ENCODE results near the gene POU2AF1. TPM values are rescaled to one million over a fixed set of nuclear protein-coding genes. Genes with fewer than 3 reads are reported as not detected.

POU2AF1 gene
- total RNA-seq, 4 donors from 2014 or later: 1.4 to 19.8 (median 2.9) TPM

DNA sequence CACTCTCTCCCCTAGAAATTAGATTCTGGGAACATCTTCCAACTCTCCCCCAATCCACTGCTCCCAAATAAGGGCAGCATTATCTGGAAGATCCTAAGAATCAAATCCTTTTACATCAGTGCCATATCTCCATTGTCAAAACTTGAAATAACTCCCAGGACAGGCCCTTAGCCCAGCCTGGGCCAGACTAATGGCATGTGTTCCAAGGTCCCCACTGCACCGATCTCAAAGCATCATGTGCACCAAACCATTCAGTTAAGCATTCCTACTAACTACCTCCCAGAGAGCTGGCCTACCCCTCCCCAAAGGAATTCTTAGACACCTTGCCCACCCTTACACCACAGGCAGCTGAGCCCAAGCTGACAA lies 44.2 kb upstream of the POU2AF1 start:
- in situ Hi-C loops (cut with MboI; ENCODE audit: low pct_ligation_motif_present in 1 of 4, low pct_unique_long_range_greater_than_20kb in 1 of 4, low sequenced_read_pairs in 3 of 4): loop anchor here in 1 of 4 donors (10.0 kb wide), 1 partner anchor 138 kb away; no protein-coding TSS in a partner anchor
- intact Hi-C loops (cut with DNase I; ENCODE audit: low total_unique reads): no loop called here

DNA sequence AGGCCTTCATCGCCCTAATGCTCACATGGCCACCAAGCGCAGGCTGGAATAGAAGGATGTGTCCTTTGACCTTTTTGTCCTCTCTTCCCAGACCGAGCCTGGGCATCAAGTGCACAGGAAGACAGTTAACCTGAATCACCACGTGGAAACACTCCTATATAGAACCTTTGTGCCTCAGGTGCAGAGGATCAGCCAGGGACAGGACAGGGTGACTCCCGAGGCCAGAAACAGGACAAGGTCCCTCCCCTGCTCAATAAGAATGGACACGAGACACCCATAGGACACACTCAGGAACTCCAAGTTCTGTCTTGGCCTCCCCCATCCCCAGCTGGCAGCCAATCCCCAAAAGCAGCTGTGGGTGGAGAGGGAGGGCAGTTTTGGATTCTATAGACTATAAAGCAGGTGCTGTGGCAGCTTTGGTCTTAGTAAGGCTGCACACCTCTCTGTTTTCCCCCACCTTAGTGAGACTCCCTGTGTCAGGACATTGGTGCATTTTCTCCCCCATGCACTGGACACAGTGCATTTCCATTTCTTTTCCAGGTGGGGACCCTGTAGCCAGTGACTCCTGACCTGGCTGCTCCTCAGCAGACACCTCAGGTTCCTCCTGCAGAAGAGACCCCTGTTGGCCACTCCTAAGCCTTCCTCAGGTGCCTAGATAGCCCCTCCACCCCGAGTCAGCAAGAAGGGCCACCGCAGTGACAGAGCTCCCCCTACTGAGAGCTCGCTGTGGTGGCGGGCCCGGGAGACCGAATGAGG lies 43.6 kb upstream of the POU2AF1 start:
- peaks cover 0 to 37% (median 9%) of the 10 kb centered on the region in 4 donors for H3K4me1 ChIP-seq
- DNase-seq: peak; percentile 77
- no peak for TF ChIP-seq POLR2AphosphoS5 (IDR thresholded peaks at IDR 0.05)
- TF ChIP-seq CTCF (IDR thresholded peaks at IDR 0.05): peak; percentile 62 to 75 (median 71)
- no peaks in the 10 kb centered on the region for H3K9me3 ChIP-seq
- no peak overlapping the region for H3K4me3 ChIP-seq
- peak overlapping the region in 1 of 4 donors; percentile 3 for H3K27ac ChIP-seq
- in situ Hi-C loops (cut with MboI; ENCODE audit: low pct_ligation_motif_present in 1 of 4, low pct_unique_long_range_greater_than_20kb in 1 of 4, low sequenced_read_pairs in 3 of 4): loop anchor here in 1 of 4 donors (10.0 kb wide), 1 partner anchor 138 kb away; no protein-coding TSS in a partner anchor
- 39% methylated on average over 12 of the region's 12 CpGs; no CpG with 5 or more reads in 1 of the 2 donors for WGBS, 2 donors (ENCODE audit: low coverage in 1 of 2)
- intact Hi-C loops (cut with DNase I; ENCODE audit: low total_unique reads): loop anchor here (1.0 kb wide), 1 partner anchor 138 kb away; no protein-coding TSS in a partner anchor
- no peaks in the 10 kb centered on the region for H3K36me3 ChIP-seq
- no peaks in the 10 kb centered on the region for H3K27me3 ChIP-seq

More for the DNA sequence above, 44.2 kb upstream of the POU2AF1 start:
- Histone ChIP-seq H3K4me1 (peaks cover 0 to 32% (median 7%) of the 10 kb centered on the region in 4 donors), H3K9me3 (no peaks in the 10 kb centered on the region), H3K36me3 (no peaks in the 10 kb centered on the region), H3K27ac (no peak overlapping the region), H3K27me3 (no peaks in the 10 kb centered on the region), H3K4me3 (no peak overlapping the region)
- WGBS, 2 donors (ENCODE audit: low coverage in 1 of 2): 46% methylated on average over 1 of the region's 1 CpG; no CpG with 5 or more reads in 1 of the 2 donors
- DNase-seq: no peak
- no peak for TF ChIP-seq POLR2AphosphoS5 (IDR thresholded peaks at IDR 0.05)
- no peak for TF ChIP-seq EP300 (IDR thresholded peaks at IDR 0.05; ENCODE audit: low read depth)
- no peak for TF ChIP-seq CTCF (IDR thresholded peaks at IDR 0.05)
- no peak for TF ChIP-seq POLR2A (IDR thresholded peaks at IDR 0.05)

DNA sequence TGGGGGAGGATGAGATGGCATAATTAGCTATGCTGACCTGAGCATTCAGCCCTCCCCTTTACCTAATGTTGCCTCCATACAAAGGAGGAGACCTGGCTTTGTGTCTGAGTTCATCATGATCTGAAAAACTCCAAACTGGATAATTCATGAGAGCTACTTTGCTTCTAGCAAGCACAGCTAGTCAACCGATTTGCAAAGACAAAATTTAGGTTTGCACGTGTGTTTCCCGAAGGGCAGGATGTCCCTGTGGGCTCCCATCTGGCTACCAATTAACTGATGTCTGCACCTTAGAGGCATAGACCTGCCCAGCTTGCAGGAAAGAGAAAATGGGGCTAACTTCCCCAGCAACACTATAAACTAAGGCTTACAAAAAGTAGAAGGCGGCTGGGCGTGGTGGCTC lies 42.2 kb upstream of the POU2AF1 start:
- no peaks in the 10 kb centered on the region for H3K9me3 ChIP-seq
- H3K4me3 ChIP-seq: no peak overlapping the region
- no peak overlapping the region for H3K27ac ChIP-seq
- 90 to 100% methylated on average over 2 to 5 of the region's 5 CpGs for WGBS, 2 donors (ENCODE audit: low coverage in 1 of 2)
- TF ChIP-seq POLR2AphosphoS5 (IDR thresholded peaks at IDR 0.05) (no peak), POLR2A (IDR thresholded peaks at IDR 0.05) (no peak), CTCF (IDR thresholded peaks at IDR 0.05) (no peak), EP300 (IDR thresholded peaks at IDR 0.05; ENCODE audit: low read depth) (no peak)
- intact Hi-C loops (cut with DNase I; ENCODE audit: low total_unique reads) (no loop called here), in situ Hi-C loops (cut with MboI; ENCODE audit: low pct_ligation_motif_present in 1 of 4, low pct_unique_long_range_greater_than_20kb in 1 of 4, low sequenced_read_pairs in 3 of 4) (loop anchor here in 1 of 4 donors (10.0 kb wide), 1 partner anchor 136 kb away; no protein-coding TSS in a partner anchor)
- H3K4me1 ChIP-seq: peaks cover 5 to 39% (median 12%) of the 10 kb centered on the region in 4 donors
- no peak for DNase-seq
- H3K27me3 ChIP-seq: no peaks in the 10 kb centered on the region
- H3K36me3 ChIP-seq: no peaks in the 10 kb centered on the region

- H3K27me3 ChIP-seq: no peaks in the 10 kb centered on the region
- WGBS, 2 donors (ENCODE audit: low coverage in 1 of 2): 70% methylated on average over 5 of the region's 5 CpGs; no CpG with 5 or more reads in 1 of the 2 donors
- no peaks in the 10 kb centered on the region for H3K36me3 ChIP-seq
- no peak for TF ChIP-seq CTCF (IDR thresholded peaks at IDR 0.05)
- no peak for TF ChIP-seq EP300 (IDR thresholded peaks at IDR 0.05; ENCODE audit: low read depth)
- TF ChIP-seq POLR2A (IDR thresholded peaks at IDR 0.05): no peak
- TF ChIP-seq POLR2AphosphoS5 (IDR thresholded peaks at IDR 0.05): no peak
- H3K9me3 ChIP-seq: no peaks in the 10 kb centered on the region
- no peak for DNase-seq
- peak overlapping the region in 1 of 4 donors; percentile 63 for H3K27ac ChIP-seq
- H3K4me1 ChIP-seq: peaks cover 5 to 38% (median 12%) of the 10 kb centered on the region in 4 donors
- in situ Hi-C loops (cut with MboI; ENCODE audit: low pct_ligation_motif_present in 1 of 4, low pct_unique_long_range_greater_than_20kb in 1 of 4, low sequenced_read_pairs in 3 of 4) (loop anchor here in 1 of 4 donors (10.0 kb wide), 1 partner anchor 135 kb away; no protein-coding TSS in a partner anchor), intact Hi-C loops (cut with DNase I; ENCODE audit: low total_unique reads) (loop anchor here (5.0 kb wide), 2 partner anchors 122 to 1748 kb away; partner anchors contain the start of gene POU2AF3)
- H3K4me3 ChIP-seq: no peak overlapping the region
These were observed 40.7 kb upstream of the POU2AF1 start for GRCh38 chr11:111419641-111420327.
